Colonic mucosa (tissue), 4 donors: Measurements from ENCODE around the gene QPCT. TPM values are rescaled to one million over a fixed set of nuclear protein-coding genes. Genes with fewer than 3 reads are reported as not detected.

Source experiments
- DNase-seq: peaks from one replicate; pipeline ENCODE4 v3.0.0-alpha.2; 2020
- H3K27ac ChIP-seq: fragments of 200-600 bp; one replicate; pipeline ENCODE4 v1.8.0; 2021
- H3K27me3 ChIP-seq: fragments of 200-600 bp; one replicate; pipeline ENCODE4 v1.8.0; 2021
- H3K36me3 ChIP-seq: fragments of 200-600 bp; one replicate; pipeline ENCODE4 v1.8.0; 2021
- H3K4me1 ChIP-seq: fragments of 200-600 bp; one replicate; pipeline ENCODE4 v1.8.0; 2021; ENCODE audit warnings: mild to moderate bottlenecking
- H3K4me3 ChIP-seq: fragments of 200-600 bp; one replicate; pipeline ENCODE4 v1.8.0; 2021
- H3K9ac ChIP-seq, 2 donors: one replicate each; pipeline ENCODE4 v1.7.0; 2013; ENCODE audit warnings: control low read depth in 2 of 2, low read depth in 2 of 2, low read length in 2 of 2
- H3K9me3 ChIP-seq: fragments of 200-600 bp; one replicate; pipeline ENCODE4 v1.8.0; 2021
- intact Hi-C: fragments of 100-400 bp; cut with DNase I; formaldehyde crosslinking; loops from one replicate; pipeline ENCODE4 v1.14.1; 2022
- total RNA-seq, 2 donors: library from RNA; stranded (reverse); fragmentation: NEBNext Ultra II Directional in 1 of 2; extraction: Animal tissue kit (Norgen Biotek cat#: 25700) in 1 of 2; gene quantifications; one replicate each; pipeline ENCODE4 v1.2.1, GENCODE V29; 2021
- TF ChIP-seq, protein P1 (sequence below): fragments of 200-600 bp; IDR thresholded peaks from one replicate; pipeline ENCODE4 v1.8.0; 2022; ENCODE audit warnings: antibody characterized with exemption, mild to moderate bottlenecking
- donor health status: healthy.
- donor health status: DM: no; HTN: no; CAD: no.
- donor health status: DM: no; HTN: no; CAD: no.

Gene QPCT
- total RNA-seq, 2 donors from 2014 or later = 5.3 to 10.7 TPM

DNA sequence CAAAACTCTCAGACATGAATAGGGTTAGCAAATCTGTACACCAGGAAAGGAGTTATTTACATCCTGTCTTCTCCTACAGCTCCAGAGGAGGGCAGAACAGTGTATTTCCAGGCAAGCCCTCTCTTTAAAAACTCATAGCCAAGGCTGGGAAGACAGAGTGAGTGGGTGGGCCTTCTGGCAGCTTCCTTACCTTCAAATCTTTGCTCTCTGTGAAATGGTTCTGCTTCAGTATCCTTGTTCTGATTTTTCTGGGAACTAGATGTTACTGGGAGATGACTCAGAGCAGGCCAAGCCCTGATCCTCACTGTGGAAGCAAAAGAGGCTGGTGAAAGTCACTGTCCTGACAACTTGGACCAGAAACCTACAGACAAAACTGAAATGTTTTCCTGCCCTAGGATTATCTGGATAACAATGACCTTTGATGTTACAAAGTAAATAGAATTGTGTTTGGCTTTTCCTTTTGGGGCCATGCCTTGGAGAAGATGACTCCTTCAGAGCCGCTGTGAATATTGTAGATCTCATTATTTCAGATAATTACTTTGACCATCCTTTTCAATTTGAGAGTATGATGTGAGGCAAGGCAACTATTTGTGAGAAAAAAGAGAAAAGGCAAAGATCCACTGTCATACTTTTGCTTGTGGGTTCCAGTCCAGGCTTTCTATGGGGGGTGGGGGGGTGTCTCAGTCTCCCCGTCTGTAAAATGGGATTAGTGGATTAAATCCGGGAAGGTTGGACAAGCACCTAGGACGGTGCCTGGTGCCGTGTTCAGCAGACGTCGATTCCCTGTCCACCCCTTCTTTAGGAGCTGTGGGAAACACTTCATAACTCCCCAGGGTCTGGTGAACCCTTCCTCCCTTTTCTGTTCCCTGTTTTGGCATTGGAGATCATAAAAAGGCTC is 644 bp upstream of the QPCT start:
- TF ChIP-seq, protein P1, sequence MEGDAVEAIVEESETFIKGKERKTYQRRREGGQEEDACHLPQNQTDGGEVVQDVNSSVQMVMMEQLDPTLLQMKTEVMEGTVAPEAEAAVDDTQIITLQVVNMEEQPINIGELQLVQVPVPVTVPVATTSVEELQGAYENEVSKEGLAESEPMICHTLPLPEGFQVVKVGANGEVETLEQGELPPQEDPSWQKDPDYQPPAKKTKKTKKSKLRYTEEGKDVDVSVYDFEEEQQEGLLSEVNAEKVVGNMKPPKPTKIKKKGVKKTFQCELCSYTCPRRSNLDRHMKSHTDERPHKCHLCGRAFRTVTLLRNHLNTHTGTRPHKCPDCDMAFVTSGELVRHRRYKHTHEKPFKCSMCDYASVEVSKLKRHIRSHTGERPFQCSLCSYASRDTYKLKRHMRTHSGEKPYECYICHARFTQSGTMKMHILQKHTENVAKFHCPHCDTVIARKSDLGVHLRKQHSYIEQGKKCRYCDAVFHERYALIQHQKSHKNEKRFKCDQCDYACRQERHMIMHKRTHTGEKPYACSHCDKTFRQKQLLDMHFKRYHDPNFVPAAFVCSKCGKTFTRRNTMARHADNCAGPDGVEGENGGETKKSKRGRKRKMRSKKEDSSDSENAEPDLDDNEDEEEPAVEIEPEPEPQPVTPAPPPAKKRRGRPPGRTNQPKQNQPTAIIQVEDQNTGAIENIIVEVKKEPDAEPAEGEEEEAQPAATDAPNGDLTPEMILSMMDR = no peak
- H3K9ac ChIP-seq = peak overlapping the region in 1 of 2 donors; percentile 64
- no peaks in the 10 kb centered on the region for H3K9me3 ChIP-seq
- intact Hi-C loops = no loop called here
- no peak for DNase-seq
- peak overlapping the region; percentile 18 for H3K27ac ChIP-seq
- peak overlapping the region; percentile 61 for H3K4me3 ChIP-seq
- H3K36me3 ChIP-seq = no peaks in the 10 kb centered on the region
- peaks cover 2% of the 10 kb centered on the region for H3K4me1 ChIP-seq
- H3K27me3 ChIP-seq = no peaks in the 10 kb centered on the region

DNA sequence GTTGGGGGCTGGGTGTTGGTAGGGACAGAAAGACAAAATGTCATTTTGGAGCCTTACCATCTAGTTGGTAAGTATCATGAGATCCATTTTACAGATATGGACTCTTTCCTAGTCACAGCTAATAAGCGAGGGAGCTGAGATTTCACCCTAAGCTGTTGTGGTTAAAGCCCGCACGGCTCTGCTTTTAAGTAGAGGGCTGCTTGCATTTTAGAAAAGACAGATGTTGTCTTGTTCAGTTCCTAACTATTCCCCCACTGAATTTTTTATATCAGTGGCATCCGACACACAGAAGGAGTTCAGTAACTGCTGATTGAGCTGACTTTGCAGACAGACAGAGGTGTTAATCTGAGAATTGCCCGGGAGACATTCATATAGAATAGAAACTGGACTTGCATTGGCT is 3.7 kb downstream of the QPCT start:
- TF ChIP-seq, protein P1 = no peak
- no peaks in the 10 kb centered on the region for H3K9me3 ChIP-seq
- no peaks in the 10 kb centered on the region for H3K27me3 ChIP-seq
- H3K36me3 ChIP-seq = no peaks in the 10 kb centered on the region
- no peak overlapping the region for H3K27ac ChIP-seq
- intact Hi-C loops = no loop called here
- H3K9ac ChIP-seq = no peak overlapping the region
- peaks cover 10% of the 10 kb centered on the region for H3K4me1 ChIP-seq
- H3K4me3 ChIP-seq = no peak overlapping the region
- DNase-seq = no peak

DNA sequence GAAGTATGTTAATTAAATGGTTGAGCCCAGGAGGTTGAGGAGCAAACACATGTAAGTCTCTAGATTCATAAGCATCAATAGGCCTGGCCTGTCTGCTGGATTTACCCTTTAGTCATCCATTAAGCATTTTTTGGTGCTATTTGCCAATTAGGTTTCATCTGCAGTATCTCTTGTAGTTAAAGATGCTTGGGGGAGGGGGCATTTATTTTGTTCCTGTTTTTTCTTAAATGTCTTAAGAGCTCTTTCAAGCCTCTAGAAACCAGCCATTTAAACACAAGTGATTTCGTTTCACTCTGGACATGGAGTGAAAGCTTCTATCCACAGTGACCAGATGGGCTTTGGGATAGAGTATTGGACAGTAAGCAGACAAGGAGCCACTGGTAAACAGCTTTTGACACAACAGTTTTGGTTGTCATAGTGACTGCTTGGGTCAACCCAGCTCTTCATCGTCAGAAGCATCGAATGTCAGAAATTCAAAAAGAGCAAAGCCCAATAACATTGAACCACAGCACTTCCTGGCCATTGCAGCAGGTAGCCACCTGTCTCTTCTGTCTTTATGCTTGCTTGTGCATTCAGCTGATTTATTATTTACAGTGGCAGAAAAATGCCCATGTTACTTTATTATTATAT is 4.9 kb downstream of the QPCT start:
- Histone ChIP-seq H3K4me1 (peaks cover 10% of the 10 kb centered on the region), H3K9me3 (no peaks in the 10 kb centered on the region), H3K27me3 (no peaks in the 10 kb centered on the region), H3K4me3 (no peak overlapping the region), H3K9ac (no peak overlapping the region), H3K27ac (no peak overlapping the region), H3K36me3 (no peaks in the 10 kb centered on the region)
- intact Hi-C loops = no loop called here
- DNase-seq = no peak
- TF ChIP-seq, protein P1 = no peak

DNA sequence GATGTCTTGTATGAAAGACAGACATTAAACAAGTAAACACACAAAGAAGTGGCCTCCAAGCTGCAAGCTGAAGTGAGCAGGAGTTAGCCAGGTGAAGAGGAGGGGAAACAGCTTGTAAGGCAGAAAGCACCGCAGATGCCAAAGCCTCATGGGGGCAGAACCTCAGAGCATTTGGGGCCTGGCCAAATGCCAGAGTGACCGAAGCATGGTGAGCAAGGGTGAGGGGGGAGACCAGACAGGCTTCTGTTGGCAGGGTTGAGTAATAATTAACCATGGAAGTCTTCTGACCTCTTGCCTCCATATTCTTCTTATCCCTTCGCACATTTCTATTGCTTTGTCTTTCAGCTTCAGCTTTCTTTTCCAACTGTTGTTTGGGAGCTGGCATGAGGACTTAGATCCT is 5.6 kb downstream of the QPCT start:
- Histone ChIP-seq H3K27ac (no peak overlapping the region), H3K9ac (no peak overlapping the region), H3K36me3 (no peaks in the 10 kb centered on the region), H3K4me3 (no peak overlapping the region), H3K9me3 (no peaks in the 10 kb centered on the region), H3K27me3 (no peaks in the 10 kb centered on the region), H3K4me1 (peaks cover 10% of the 10 kb centered on the region)
- TF ChIP-seq, protein P1 = no peak
- intact Hi-C loops = no loop called here
- DNase-seq = peak; percentile 25

DNA sequence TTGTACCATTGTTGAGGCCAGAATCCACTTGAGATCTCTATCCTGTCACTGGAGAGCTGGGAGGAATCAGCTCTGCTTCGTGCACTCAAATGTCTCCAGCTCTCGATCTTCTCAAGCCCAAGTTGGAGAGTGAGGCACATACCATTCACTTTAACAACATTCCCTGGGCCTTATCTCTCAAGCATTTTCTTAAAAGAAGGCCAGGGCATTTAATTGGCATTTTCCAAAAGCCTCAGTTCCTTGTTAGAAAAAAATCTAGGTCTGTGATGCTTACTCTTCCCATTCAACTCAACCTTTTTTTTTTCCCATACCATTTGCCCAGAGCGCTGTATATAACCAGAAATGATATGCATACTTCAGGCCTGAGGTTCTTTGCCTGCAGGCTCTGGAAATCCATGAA is 10.1 kb downstream of the QPCT start:
- no peaks in the 10 kb centered on the region for H3K36me3 ChIP-seq
- TF ChIP-seq, protein P1 = no peak
- no peaks in the 10 kb centered on the region for H3K9me3 ChIP-seq
- H3K4me3 ChIP-seq = no peak overlapping the region
- intact Hi-C loops = no loop called here
- H3K4me1 ChIP-seq = peaks cover 5% of the 10 kb centered on the region
- no peak overlapping the region for H3K9ac ChIP-seq
- H3K27me3 ChIP-seq = no peaks in the 10 kb centered on the region
- no peak for DNase-seq
- no peak overlapping the region for H3K27ac ChIP-seq
